ENCODE data around the gene MRC1.

The MRC1 gene

GRCh38 chr10:17802350-17802749 lies 6.8 kb upstream of the MRC1 start:
- Histone ChIP-seq H3K4me2 (peak overlapping the region in 1 of 11 experiments; percentile 56; a peak in 2 of 22 replicates), H3K4me1 (peaks cover 14 to 43% (median 18%) of the 10 kb centered on the region in 10 experiments), H3K4me3 (no peak overlapping the region), H4K20me1 (no peaks in the 10 kb centered on the region), H3K27me3 (no peaks in the 10 kb centered on the region), H3K27ac (no peak overlapping the region), H3K9ac (no peak overlapping the region), H3K9me3 (replicated peaks in 1 of 11) (peaks cover 0 to 10% (median 6%) of the 10 kb centered on the region in 11 experiments; a peak in 9 of 22 replicates), H3K36me3 (peaks cover 0 to 21% (median 0%) of the 10 kb centered on the region in 11 experiments; a peak in 3 of 22 replicates)
- TF ChIP-seq Cebpa-rat (IDR thresholded peaks at IDR 0.05), result no peak

DNA sequence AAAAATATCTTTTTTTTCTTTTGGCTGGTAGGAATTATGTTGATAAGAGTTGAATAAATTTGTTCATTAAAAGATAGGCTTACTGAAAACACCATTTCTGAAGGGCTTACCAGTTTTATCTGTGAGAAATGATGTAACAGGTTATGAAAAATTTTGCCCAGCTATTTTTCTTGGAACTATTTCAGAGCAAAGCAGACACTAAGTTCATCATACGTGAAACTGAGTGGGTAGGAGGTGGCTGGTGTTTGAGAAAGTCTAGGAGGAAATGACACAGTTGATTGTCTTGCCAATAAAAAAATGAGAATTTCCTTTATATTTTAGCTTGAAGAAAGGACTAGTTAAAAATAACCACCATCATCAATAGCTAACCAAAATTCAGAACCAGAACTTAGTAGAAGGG lies 6.2 kb upstream of the MRC1 start:
- Histone ChIP-seq H3K9ac (no peak overlapping the region), H3K27ac (no peak overlapping the region), H3K9me3 (replicated peaks in 1 of 11) (peaks cover 0 to 10% (median 6%) of the 10 kb centered on the region in 11 experiments; a peak in 9 of 22 replicates), H3K36me3 (peaks cover 0 to 18% (median 0%) of the 10 kb centered on the region in 11 experiments; a peak in 2 of 22 replicates), H3K4me3 (no peak overlapping the region), H3K27me3 (no peaks in the 10 kb centered on the region), H4K20me1 (no peaks in the 10 kb centered on the region), H3K4me1 (peaks cover 14 to 43% (median 18%) of the 10 kb centered on the region in 10 experiments), H3K4me2 (peak overlapping the region in 2 of 11 experiments; percentile 18 to 56; a peak in 4 of 22 replicates)
- TF ChIP-seq Cebpa-rat (IDR thresholded peaks at IDR 0.05), result no peak

GRCh38 chr10:17805330-17805729 lies 3.8 kb upstream of the MRC1 start:
- Histone ChIP-seq H3K36me3 (peaks cover 0 to 6% (median 0%) of the 10 kb centered on the region in 11 experiments; a peak in 1 of 22 replicates), H3K9ac (0 out of 22 replicates have a peak overlapping the region, but pooled peaks of 1 of the 11 experiments have one; percentile 22), H3K27ac (peak overlapping the region in 2 of 11 experiments; percentile 4 to 35; a peak in 1 of 22 replicates), H4K20me1 (peaks cover 0 to 2% (median 0%) of the 10 kb centered on the region in 11 experiments; a peak in 2 of 22 replicates), H3K9me3 (replicated peaks in 1 of 11) (peaks cover 0 to 10% (median 6%) of the 10 kb centered on the region in 11 experiments; a peak in 9 of 22 replicates), H3K4me3 (no peak overlapping the region; a peak in 1 of 20 replicates), H3K4me2 (peak overlapping the region; percentile 45 to 88 (median 67); a peak in 18 of 22 replicates), H3K4me1 (peaks cover 30 to 58% (median 33%) of the 10 kb centered on the region in 10 experiments), H3K27me3 (peaks cover 0 to 3% (median 0%) of the 10 kb centered on the region in 11 experiments; a peak in 2 of 22 replicates)
- TF ChIP-seq Cebpa-rat (IDR thresholded peaks at IDR 0.05), result no peak

DNA sequence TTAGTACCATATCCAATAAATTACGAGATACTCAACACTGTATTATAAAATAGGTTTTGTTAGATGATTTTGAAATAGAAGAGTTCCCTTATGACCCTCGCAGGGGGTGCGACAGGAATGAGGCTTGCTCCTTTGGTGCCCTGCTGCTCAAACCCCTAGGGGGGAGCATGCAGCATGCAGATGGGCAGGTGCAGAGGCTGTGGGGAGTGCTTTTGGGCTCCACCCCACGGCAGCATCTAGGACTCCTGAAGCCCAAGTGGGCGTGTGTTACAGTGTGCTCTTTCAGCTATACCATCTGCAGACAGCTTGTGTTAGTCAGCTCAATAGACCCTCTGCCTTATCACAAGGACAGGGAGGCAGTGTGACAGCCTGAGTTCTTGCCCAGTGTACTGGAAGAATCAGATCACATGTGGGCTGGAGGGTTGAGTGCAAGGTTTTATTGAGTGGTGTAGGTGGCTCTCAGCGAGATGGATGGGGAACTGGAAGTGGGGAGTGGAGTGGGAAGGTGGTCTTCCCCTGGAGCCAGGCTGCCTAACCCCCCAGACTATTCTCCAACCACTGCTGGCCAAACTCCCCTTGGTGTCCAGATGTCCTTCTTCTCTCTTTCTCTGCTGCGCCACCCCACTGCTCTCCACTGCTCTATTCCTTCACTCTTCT lies 3.1 kb upstream of the MRC1 start:
- H3K27me3 ChIP-seq, result peaks cover 0 to 3% (median 0%) of the 10 kb centered on the region in 11 experiments; a peak in 2 of 22 replicates
- H3K36me3 ChIP-seq, result peaks cover 0 to 8% (median 0%) of the 10 kb centered on the region in 11 experiments; a peak in 2 of 22 replicates
- peak overlapping the region in 1 of 11 experiments; percentile 13; a peak in 2 of 22 replicates for H3K27ac ChIP-seq
- H3K4me3 ChIP-seq, result no peak overlapping the region
- peaks cover 0 to 10% (median 6%) of the 10 kb centered on the region in 11 experiments; a peak in 9 of 22 replicates for H3K9me3 ChIP-seq (replicated peaks in 1 of 11)
- H3K4me2 ChIP-seq, result peak overlapping the region; percentile 45 to 88 (median 67)
- no peak for TF ChIP-seq Cebpa-rat (IDR thresholded peaks at IDR 0.05)
- H3K4me1 ChIP-seq, result peaks cover 30 to 63% (median 35%) of the 10 kb centered on the region in 10 experiments
- peaks cover 0 to 9% (median 0%) of the 10 kb centered on the region in 11 experiments; a peak in 2 of 22 replicates for H4K20me1 ChIP-seq
- peak overlapping the region in 1 of 11 experiments; percentile 17; a peak in 1 of 22 replicates for H3K9ac ChIP-seq

DNA sequence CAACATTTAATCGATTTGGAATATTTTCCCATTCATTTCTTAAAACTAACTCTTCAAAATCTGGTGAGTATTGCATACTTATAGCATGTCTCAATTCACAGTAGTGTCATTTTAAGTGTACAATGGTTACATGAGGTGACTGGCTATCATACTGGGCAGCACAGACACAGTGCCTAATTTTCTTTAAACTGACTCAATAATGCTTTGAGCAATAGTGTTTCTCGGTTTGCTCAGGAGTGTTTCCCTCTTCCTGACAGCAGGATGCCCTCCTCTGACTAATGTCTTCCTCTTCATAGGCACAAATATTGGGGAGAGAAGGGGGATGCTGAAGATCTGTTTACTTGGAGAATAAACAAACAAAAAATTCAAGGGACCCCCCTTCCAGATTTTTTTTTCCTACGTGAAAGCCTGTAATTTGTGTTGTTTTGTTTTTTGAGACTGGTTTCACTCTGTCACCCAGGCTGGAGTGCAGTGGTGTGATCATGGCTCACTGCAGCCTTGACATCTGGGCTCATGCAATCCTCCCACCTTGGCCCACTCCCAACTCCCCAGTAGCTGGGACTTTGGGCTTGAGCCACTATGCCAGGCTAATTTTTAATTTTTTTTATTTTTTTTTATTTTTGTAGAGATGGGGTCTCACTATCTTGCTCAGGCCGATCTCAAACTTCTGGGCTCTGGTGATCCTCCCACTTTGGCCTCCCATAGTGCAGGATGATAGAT lies 2.2 kb downstream of the MRC1 start:
- H3K36me3 ChIP-seq, result peaks cover 0 to 51% (median 0%) of the 10 kb centered on the region in 11 experiments; a peak in 4 of 22 replicates
- peaks cover 0 to 3% (median 0%) of the 10 kb centered on the region in 11 experiments; a peak in 2 of 22 replicates for H3K27me3 ChIP-seq
- H4K20me1 ChIP-seq, result peaks cover 0 to 62% (median 0%) of the 10 kb centered on the region in 11 experiments; a peak in 4 of 22 replicates
- H3K9ac ChIP-seq, result peak overlapping the region in 2 of 11 experiments; percentile 78 to 82; a peak in 5 of 22 replicates
- TF ChIP-seq Cebpa-rat (IDR thresholded peaks at IDR 0.05), result no peak
- peak overlapping the region in 3 of 11 experiments; percentile 77 to 98 (median 93); a peak in 6 of 22 replicates for H3K4me2 ChIP-seq
- H3K4me1 ChIP-seq, result peaks cover 19 to 78% (median 24%) of the 10 kb centered on the region in 10 experiments
- H3K4me3 ChIP-seq, result peak overlapping the region in 3 of 10 experiments; percentile 63 to 71 (median 63); a peak in 6 of 20 replicates
- peak overlapping the region in 2 of 11 experiments; percentile 61 to 66; a peak in 3 of 22 replicates for H3K27ac ChIP-seq
- no peaks in the 10 kb centered on the region for H3K9me3 ChIP-seq (replicated peaks in 1 of 11)

- Histone ChIP-seq H3K4me1 (peaks cover 4 to 93% (median 8%) of the 10 kb centered on the region in 10 experiments; a peak in 19 of 20 replicates), H3K4me3 (no peak overlapping the region; a peak in 1 of 20 replicates), H3K27me3 (no peaks in the 10 kb centered on the region), H3K9ac (no peak overlapping the region), H4K20me1 (peaks cover 0 to 99% (median 0%) of the 10 kb centered on the region in 11 experiments; a peak in 4 of 22 replicates), H3K9me3 (replicated peaks in 1 of 11) (no peaks in the 10 kb centered on the region), H3K4me2 (peak overlapping the region in 3 of 11 experiments; percentile 60 to 98 (median 93); a peak in 6 of 22 replicates), H3K36me3 (peaks cover 0 to 81% (median 0%) of the 10 kb centered on the region in 11 experiments; a peak in 4 of 22 replicates), H3K27ac (peak overlapping the region in 2 of 11 experiments; percentile 28 to 31; a peak in 1 of 22 replicates)
- TF ChIP-seq Cebpa-rat (IDR thresholded peaks at IDR 0.05), result no peak
Observed at GRCh38 chr10:17814973-17815372, 5.8 kb downstream of the MRC1 start.

DNA sequence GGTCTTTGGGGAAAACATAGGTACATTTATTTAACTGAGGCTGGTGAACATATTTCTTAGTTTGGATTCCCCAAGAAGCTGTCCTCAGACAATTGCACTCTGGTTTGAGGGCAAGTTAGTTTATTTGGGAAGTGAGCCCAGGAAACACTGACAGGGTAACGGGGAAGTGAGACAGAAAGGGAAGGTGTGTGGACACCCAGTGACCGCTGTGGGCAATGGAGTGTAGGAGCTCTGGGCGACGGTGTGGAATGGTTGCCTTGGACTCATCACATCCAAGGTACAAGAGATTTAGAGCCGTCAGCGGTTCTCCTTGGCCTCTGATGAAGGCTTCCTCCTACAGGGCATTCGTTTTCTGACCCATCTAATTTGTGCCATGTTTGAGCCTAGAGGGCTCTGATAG lies 7.1 kb downstream of the MRC1 start:
- Histone ChIP-seq H3K4me2 (peak overlapping the region in 5 of 11 experiments; percentile 12 to 98 (median 60); a peak in 9 of 22 replicates), H3K4me1 (peaks cover 0 to 99% (median 4%) of the 10 kb centered on the region in 10 experiments; a peak in 8 of 20 replicates), H3K27ac (peak overlapping the region in 2 of 11 experiments; percentile 13 to 18; a peak in 2 of 22 replicates), H4K20me1 (peaks cover 0 to 100% (median 0%) of the 10 kb centered on the region in 11 experiments; a peak in 4 of 22 replicates), H3K27me3 (no peaks in the 10 kb centered on the region), H3K36me3 (peaks cover 0 to 80% (median 0%) of the 10 kb centered on the region in 11 experiments; a peak in 4 of 22 replicates), H3K9me3 (replicated peaks in 1 of 11) (no peaks in the 10 kb centered on the region), H3K4me3 (no peak overlapping the region), H3K9ac (no peak overlapping the region)
- TF ChIP-seq Cebpa-rat (IDR thresholded peaks at IDR 0.05), result no peak

DNA sequence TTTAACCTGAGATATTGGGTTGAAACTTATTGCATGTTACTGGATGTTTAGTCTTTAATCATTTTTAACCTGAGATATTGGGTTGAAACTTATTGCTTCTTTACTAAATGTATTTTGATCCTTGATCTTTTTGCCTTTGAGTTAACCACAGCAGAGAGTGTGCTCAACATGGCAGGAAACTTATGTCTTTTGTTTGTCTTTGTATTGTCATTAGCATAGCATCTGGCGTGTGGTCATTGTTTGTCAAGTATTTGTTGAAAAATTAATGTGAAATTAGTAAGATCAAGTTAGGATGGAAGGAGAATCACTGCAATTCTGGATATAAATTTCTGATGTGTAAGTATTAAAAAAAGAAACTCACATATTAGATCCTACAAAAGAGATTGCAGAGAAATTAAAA lies 8.2 kb downstream of the MRC1 start:
- Histone ChIP-seq H3K4me2 (peak overlapping the region in 2 of 11 experiments; percentile 93 to 98; a peak in 3 of 22 replicates), H3K36me3 (peaks cover 0 to 72% (median 0%) of the 10 kb centered on the region in 11 experiments; a peak in 4 of 22 replicates), H3K27ac (no peak overlapping the region), H4K20me1 (peaks cover 0 to 100% (median 0%) of the 10 kb centered on the region in 11 experiments; a peak in 4 of 22 replicates), H3K9me3 (replicated peaks in 1 of 11) (no peaks in the 10 kb centered on the region), H3K4me3 (no peak overlapping the region), H3K9ac (no peak overlapping the region), H3K27me3 (no peaks in the 10 kb centered on the region), H3K4me1 (peaks cover 0 to 99% (median 4%) of the 10 kb centered on the region in 10 experiments; a peak in 8 of 20 replicates)
- TF ChIP-seq Cebpa-rat (IDR thresholded peaks at IDR 0.05), result no peak
